Measurements from ENCODE around the gene AP1G2. TPM values are rescaled to one million over a fixed set of nuclear protein-coding genes. Genes with fewer than 3 reads are reported as not detected.
A peak's percentile ranks its signal among the peaks of the same experiment; 100 is the strongest.

The AP1G2 gene
- total and polyA plus RNA-seq, 2 of the 13 experiments (the other 11 are each of a cell fraction or from before 2014, with no cell fraction given): 96.9 to 611 TPM

- peak; percentile 58; the same call in 1 of the 2 replicates for TF ChIP-seq ZNF281 (CRISPR knock-in tag; IDR thresholded peaks at IDR 0.05; ENCODE audit: borderline replicate concordance)
- no peak for TF ChIP-seq SCMH1 (CRISPR knock-in tag; IDR thresholded peaks at IDR 0.05; ENCODE audit: borderline replicate concordance)
- 0 out of 2 replicates have a peak, but pooled peaks have one; percentile 30 for TF ChIP-seq MAZ (IDR thresholded peaks at IDR 0.05; ENCODE audit: borderline replicate concordance, low read depth, low read length)
- TF ChIP-seq MAZ (CRISPR knock-in tag; IDR thresholded peaks at IDR 0.05; ENCODE audit: low read depth): no peak; the same call in 1 of the 2 replicates
- TF ChIP-seq TCF7L2 (IDR thresholded peaks at IDR 0.05; ENCODE audit: low read depth, low read length): no peak
- TF ChIP-seq JUN (CRISPR knock-in tag; IDR thresholded peaks at IDR 0.05): 0 out of 2 replicates have a peak, but pooled peaks have one; percentile 61
- no peak for TF ChIP-seq FOSL1 (CRISPR knock-in tag; IDR thresholded peaks at IDR 0.05; ENCODE audit: borderline replicate concordance)
- no peak; the same call in 1 of the 2 replicates for TF ChIP-seq CTCF (CRISPR knock-in tag; IDR thresholded peaks at IDR 0.05)
- TF ChIP-seq ZNF451 (CRISPR knock-in tag; IDR thresholded peaks at IDR 0.05): no peak
- no peak for TF ChIP-seq U2AF1 (optimal IDR thresholded peaks at IDR 0.05; ENCODE audit: low read depth, low read length)
- TF ChIP-seq FOXK1 (CRISPR knock-in tag; IDR thresholded peaks at IDR 0.05; ENCODE audit: borderline replicate concordance, low read depth): peak; percentile 85; the same call in 1 of the 2 replicates
- TF ChIP-seq RARG (CRISPR knock-in tag; IDR thresholded peaks at IDR 0.05; ENCODE audit: low read depth): no peak
- TF ChIP-seq FUBP1 (CRISPR knock-in tag; IDR thresholded peaks at IDR 0.05; ENCODE audit: borderline replicate concordance): no peak; the same call in 1 of the 2 replicates
- no peak for TF ChIP-seq NR3C1 (CRISPR knock-in tag; IDR thresholded peaks at IDR 0.05)
- TF ChIP-seq NFIC (IDR thresholded peaks at IDR 0.05; ENCODE audit: low read length): no peak
- TF ChIP-seq PITX1 (CRISPR knock-in tag; IDR thresholded peaks at IDR 0.05): peak; percentile 91
- TF ChIP-seq ZNF766 (CRISPR knock-in tag; IDR thresholded peaks at IDR 0.05; ENCODE audit: borderline replicate concordance): 0 out of 2 replicates have a peak, but pooled peaks have one; percentile 49
- TF ChIP-seq ZNF121 (CRISPR knock-in tag; IDR thresholded peaks at IDR 0.05): peak; percentile 96
- TF ChIP-seq ZNF775 (CRISPR knock-in tag; IDR thresholded peaks at IDR 0.05; ENCODE audit: borderline replicate concordance): no peak
- no peak for TF ChIP-seq ATF7 (IDR thresholded peaks at IDR 0.05)
- TF ChIP-seq ATF7 (CRISPR knock-in tag; IDR thresholded peaks at IDR 0.05): no peak
- no peak for TF ChIP-seq HES4 (CRISPR knock-in tag; IDR thresholded peaks at IDR 0.05; ENCODE audit: borderline replicate concordance)
- no peak for TF ChIP-seq SP1 (IDR thresholded peaks at IDR 0.05)
- peak; percentile 51; the same call in 1 of the 2 replicates for TF ChIP-seq SP1 (CRISPR knock-in tag; IDR thresholded peaks at IDR 0.05)
Measured at GRCh38 chr14:23613242-23614070, 45.9 kb upstream of the AP1G2 start (continued).
